ENCODE results near the gene SSRP1. TPM values are rescaled to one million over a fixed set of nuclear protein-coding genes. Genes with fewer than 3 reads are reported as not detected.
"Not testable (repeated sequence)": the region's sequence is repeated elsewhere in the genome, so short reads cannot be mapped to it uniquely, and the experiment has no call there.

Gene SSRP1
- total and polyA plus RNA-seq, 8 donors = 20.5 to 61.9 (median 42.7) TPM

- Histone ChIP-seq H3K9me3 (no peaks in the 10 kb centered on the region), H3K4me3 (no peak overlapping the region), H3K4me1 (no peaks in the 10 kb centered on the region), H3K36me3 (no peaks in the 10 kb centered on the region), H3K27me3 (no peaks in the 10 kb centered on the region), H3K27ac (peak overlapping the region in 1 of 4 donors; percentile 37)
- 44 to 56% methylated on average over 7 of the region's 7 CpGs for WGBS, 2 donors
- DNase-seq = no peak
- TF ChIP-seq CTCF (IDR thresholded peaks at IDR 0.05) = no peak
- FAIRE-seq = no peak
- ATAC-seq = peak in 1 of 4 donors; percentile 27
- intact Hi-C loops (cut with DNase I) = no loop called here
Measured at GRCh38 chr11:57363131-57364080, 27.7 kb upstream of the SSRP1 start.

GRCh38 chr11:57361926-57362325, 26.2 kb upstream of the SSRP1 start:
- intact Hi-C loops (cut with DNase I) = no loop called here
- WGBS, 2 donors = 58 to 78% methylated on average over 3 of the region's 3 CpGs
- no peak overlapping the region for H3K4me3 ChIP-seq
- TF ChIP-seq CTCF (IDR thresholded peaks at IDR 0.05) = no peak
- H3K27ac ChIP-seq = no peak overlapping the region
- FAIRE-seq (no peak), DNase-seq (no peak), ATAC-seq (no peak)
- H3K36me3 ChIP-seq = no peaks in the 10 kb centered on the region
- H3K4me1 ChIP-seq = peaks cover 0 to 8% (median 0%) of the 10 kb centered on the region in 3 donors
- no peaks in the 10 kb centered on the region for H3K9me3 ChIP-seq
- no peaks in the 10 kb centered on the region for H3K27me3 ChIP-seq

GRCh38 chr11:57361420-57361819, 25.7 kb upstream of the SSRP1 start:
- DNase-seq; H3K4me1 ChIP-seq; H3K4me3 ChIP-seq; H3K36me3 ChIP-seq; H3K27me3 ChIP-seq; H3K27ac ChIP-seq; intact Hi-C loops (cut with DNase I); FAIRE-seq; H3K9me3 ChIP-seq; ATAC-seq: not testable (repeated sequence)

- no peak for TF ChIP-seq CTCF (IDR thresholded peaks at IDR 0.05)
- H3K4me3 ChIP-seq = no peak overlapping the region
- FAIRE-seq (no peak), ATAC-seq (no peak), DNase-seq (no peak)
- H3K9me3 ChIP-seq = no peaks in the 10 kb centered on the region
- H3K27me3 ChIP-seq = no peaks in the 10 kb centered on the region
- H3K36me3 ChIP-seq = no peaks in the 10 kb centered on the region
- intact Hi-C loops (cut with DNase I) = no loop called here
- peaks cover 0 to 8% (median 0%) of the 10 kb centered on the region in 3 donors for H3K4me1 ChIP-seq
- 95 to 97% methylated on average over 8 of the region's 8 CpGs for WGBS, 2 donors
- H3K27ac ChIP-seq = peak overlapping the region; percentile 38 to 58 (median 39)
Measured at GRCh38 chr11:57360991-57361390, 25.3 kb upstream of the SSRP1 start.

- no peaks in the 10 kb centered on the region for H3K9me3 ChIP-seq
- no peak overlapping the region for H3K4me3 ChIP-seq
- H3K27me3 ChIP-seq = no peaks in the 10 kb centered on the region
- H3K36me3 ChIP-seq = no peaks in the 10 kb centered on the region
- WGBS, 2 donors = 60 to 66% methylated on average over 9 of the region's 9 CpGs
- peaks cover 0 to 8% (median 0%) of the 10 kb centered on the region in 3 donors for H3K4me1 ChIP-seq
- intact Hi-C loops (cut with DNase I) = no loop called here
- peak overlapping the region; percentile 39 to 58 (median 48) for H3K27ac ChIP-seq
- TF ChIP-seq CTCF (IDR thresholded peaks at IDR 0.05) = no peak
- peak; percentile 15 to 76 (median 64) for ATAC-seq
- no peak for FAIRE-seq
- DNase-seq = peak in 1 of 6 donors; percentile 47
Measured at GRCh38 chr11:57359896-57360690, 24.4 kb upstream of the SSRP1 start.

Data from pancreas (tissue), 10 donors.